ENCODE results near the gene SDK2.

The SDK2 gene

GRCh38 chr17:73585583-73585982, 58.7 kb downstream of the SDK2 start:
- H3K4me3 ChIP-seq (ENCODE audit: low read length) = no peak overlapping the region
- TF ChIP-seq CTCF (IDR thresholded peaks at IDR 0.05; ENCODE audit: insufficient read depth, low read depth, low read length, missing control alignments) = peak; percentile 28
- no peak for DNase-seq (ENCODE audit: low read depth)

GRCh38 chr17:73584987-73585386, 59.3 kb downstream of the SDK2 start:
- TF ChIP-seq CTCF (IDR thresholded peaks at IDR 0.05; ENCODE audit: insufficient read depth, low read depth, low read length, missing control alignments) = no peak
- no peak overlapping the region for H3K4me3 ChIP-seq (ENCODE audit: low read length)
- no peak for DNase-seq (ENCODE audit: low read depth)

DNA sequence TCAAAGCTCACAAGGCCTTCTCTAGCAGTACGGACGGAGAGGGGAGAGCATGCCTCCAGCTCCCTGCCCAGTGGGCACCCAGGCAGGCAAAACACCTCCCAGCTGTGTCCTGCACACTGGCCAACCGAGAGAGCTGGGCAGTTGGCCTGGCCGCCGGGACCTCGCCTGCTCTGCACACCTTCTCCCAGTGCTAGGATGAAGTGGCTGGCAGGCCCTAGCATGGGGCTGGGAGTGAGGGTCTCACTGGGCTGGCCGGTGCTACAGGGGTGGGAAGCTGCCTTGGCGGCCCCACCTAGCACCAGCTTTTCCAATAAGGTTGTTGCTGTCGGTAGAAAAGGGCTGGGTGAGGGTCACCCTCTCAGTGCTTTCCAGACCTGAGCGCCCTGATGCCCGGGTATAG, 60.2 kb downstream of the SDK2 start:
- no peak for TF ChIP-seq CTCF (IDR thresholded peaks at IDR 0.05; ENCODE audit: insufficient read depth, low read depth, low read length, missing control alignments)
- H3K4me3 ChIP-seq (ENCODE audit: low read length) = no peak overlapping the region
- no peak for DNase-seq (ENCODE audit: low read depth)

- no peak overlapping the region for H3K4me3 ChIP-seq (ENCODE audit: low read length)
- TF ChIP-seq CTCF (IDR thresholded peaks at IDR 0.05; ENCODE audit: insufficient read depth, low read depth, low read length, missing control alignments) = no peak
- DNase-seq (ENCODE audit: low read depth) = no peak
These were observed 61.4 kb downstream of the SDK2 start for GRCh38 chr17:73582821-73583220.

- no peak for TF ChIP-seq CTCF (IDR thresholded peaks at IDR 0.05; ENCODE audit: insufficient read depth, low read depth, low read length, missing control alignments)
- H3K4me3 ChIP-seq (ENCODE audit: low read length) = no peak overlapping the region
- DNase-seq (ENCODE audit: low read depth) = no peak
These were observed 61.9 kb downstream of the SDK2 start for GRCh38 chr17:73582359-73582758.

DNA sequence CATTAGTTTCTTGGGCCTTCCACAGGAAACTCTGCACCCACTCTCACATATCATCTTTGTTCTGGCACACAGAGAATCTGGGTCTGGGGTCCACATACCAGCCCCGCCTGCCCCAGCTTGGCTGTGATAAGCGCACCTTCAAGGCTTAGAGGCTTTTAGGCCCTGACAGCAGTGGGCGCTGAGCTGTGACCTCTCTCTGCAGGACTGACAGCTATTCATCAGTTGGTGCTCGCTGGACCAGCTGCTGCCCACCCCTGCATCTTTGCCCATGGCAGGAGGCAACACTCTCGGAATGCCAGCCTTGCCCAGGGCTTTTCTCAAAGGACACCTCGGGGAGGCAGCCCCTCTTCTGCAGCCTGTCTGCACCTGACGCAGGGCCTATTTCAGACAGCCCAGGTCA, 62.9 kb downstream of the SDK2 start:
- no peak overlapping the region for H3K4me3 ChIP-seq (ENCODE audit: low read length)
- no peak for DNase-seq (ENCODE audit: low read depth)
- no peak for TF ChIP-seq CTCF (IDR thresholded peaks at IDR 0.05; ENCODE audit: insufficient read depth, low read depth, low read length, missing control alignments)

DNA sequence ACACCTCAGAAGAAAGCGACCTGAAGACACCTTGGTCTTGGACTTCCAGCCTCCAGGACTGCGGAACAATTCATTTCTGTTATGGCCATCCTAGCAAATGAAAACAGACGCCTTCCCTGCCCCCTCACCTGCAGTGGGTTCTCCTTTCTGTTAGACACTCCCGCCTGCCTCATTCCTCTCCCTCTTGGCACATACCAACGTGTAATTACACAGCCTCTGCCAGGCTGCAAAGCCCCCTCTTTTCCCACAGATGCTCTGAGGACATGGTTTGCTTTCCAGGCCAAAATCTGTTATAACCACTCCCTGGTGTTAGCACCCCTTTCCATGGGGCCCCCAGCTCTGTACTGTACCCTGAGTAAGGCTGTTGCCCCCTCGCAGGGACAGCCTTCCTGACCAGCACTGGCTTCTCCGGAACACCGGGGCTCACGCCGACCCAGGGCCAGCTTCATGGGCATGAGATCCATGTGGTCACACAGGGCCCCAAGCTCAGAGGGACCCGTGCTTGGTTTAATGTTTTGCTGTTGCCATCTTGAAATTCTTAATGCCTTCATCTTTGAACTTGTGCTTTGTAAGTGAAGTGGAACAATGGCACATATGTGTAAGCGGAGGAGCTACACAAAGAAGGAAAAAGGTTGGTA, 64.1 kb downstream of the SDK2 start:
- no peak for DNase-seq (ENCODE audit: low read depth)
- no peak for TF ChIP-seq CTCF (IDR thresholded peaks at IDR 0.05; ENCODE audit: insufficient read depth, low read depth, low read length, missing control alignments)
- H3K4me3 ChIP-seq (ENCODE audit: low read length) = no peak overlapping the region

Data from epithelial cell of esophagus (primary cell).